DOHH2 (cell line): ENCODE data around the gene COL1A1.

ENCODE experiments used
- H3F3A ChIP-seq: fragments of 200-600 bp; sonication (generic), shearing (Covaris generic); 2 replicates; pipeline ENCODE4 v1.6.0; 2016; ENCODE audit warnings: antibody characterized with exemption, mild to moderate bottlenecking; ENCODE audit not compliant: control insufficient read depth, insufficient read depth
- H3K27ac ChIP-seq: fragments of 200-600 bp; sonication (generic); 2 replicates; pipeline ENCODE4 v1.5.1; 2014; ENCODE audit warnings: low read depth, mild to moderate bottlenecking, low read length, moderate library complexity
- H3K27me3 ChIP-seq: fragments of 200-600 bp; sonication (generic); 2 replicates; pipeline ENCODE4 v1.6.1; 2014; ENCODE audit warnings: mild to moderate bottlenecking, low read length, mixed read lengths; ENCODE audit not compliant: control insufficient read depth
- H3K36me3 ChIP-seq: fragments of 200-600 bp; sonication (generic); 2 replicates; pipeline ENCODE4 v1.6.1; 2014; ENCODE audit warnings: mild to moderate bottlenecking, low read length, moderate library complexity, mixed read lengths; ENCODE audit not compliant: control insufficient read depth
- H3K4me1 ChIP-seq: fragments of 200-600 bp; sonication (generic); 2 replicates; pipeline ENCODE4 v1.6.1; 2014; ENCODE audit warnings: mild to moderate bottlenecking, low read length, mixed read lengths; ENCODE audit not compliant: control insufficient read depth
- H3K4me2 ChIP-seq: fragments of 200-600 bp; sonication (generic); 2 replicates; pipeline ENCODE4 v1.6.0; 2014; ENCODE audit warnings: mild to moderate bottlenecking, low read length, moderate library complexity
- H3K4me3 ChIP-seq: fragments of 200-600 bp; sonication (generic); 2 replicates; pipeline ENCODE4 v1.5.1; 2014; ENCODE audit warnings: mild to moderate bottlenecking, low read length, mixed read lengths
- H3K79me2 ChIP-seq: fragments of 200-600 bp; sonication (generic); 2 replicates; pipeline ENCODE4 v1.6.1; 2014; ENCODE audit warnings: mild to moderate bottlenecking, low read length, mixed read lengths; ENCODE audit not compliant: control insufficient read depth
- H3K9me2 ChIP-seq: fragments of 200-600 bp; sonication (generic); replicated peaks from 2 replicates; pipeline ENCODE4 v1.6.1; 2014; ENCODE audit warnings: mild to moderate bottlenecking, low read length, mixed read lengths; ENCODE audit not compliant: control insufficient read depth
- H3K9me3 ChIP-seq: fragments of 200-600 bp; sonication (generic); 2 replicates; pipeline ENCODE4 v1.6.1; 2014; ENCODE audit warnings: antibody characterized with exemption, low read length, mixed read lengths; ENCODE audit not compliant: control insufficient read depth, insufficient read depth
- H4K20me1 ChIP-seq: fragments of 200-600 bp; sonication (generic); 2 replicates; pipeline ENCODE4 v1.6.0; 2014; ENCODE audit warnings: low read depth, mild to moderate bottlenecking, antibody characterized with exemption, low read length, moderate library complexity; ENCODE audit not compliant: control insufficient read depth, insufficient read depth
- CTCF ChIP-seq: fragments of 200-600 bp; sonication (generic); IDR thresholded peaks from one replicate; pipeline ENCODE4 v1.5.1; 2014; ENCODE audit warnings: antibody characterized with exemption, mild to moderate bottlenecking, low read depth, low read length; ENCODE audit not compliant: poor library complexity, severe bottlenecking
- EZH2phosphoT487 ChIP-seq: fragments of 200-600 bp; sonication (generic); IDR thresholded peaks from 2 replicates; pipeline ENCODE4 v1.6.1; 2017; ENCODE audit warnings: borderline replicate concordance, mild to moderate bottlenecking, antibody characterized with exemption, low read length, moderate library complexity, mixed read lengths

COL1A1 gene

GRCh38 chr17:50167371-50167770, 34.1 kb downstream of the COL1A1 start:
- no peak overlapping the region for H3K4me2 ChIP-seq
- TF ChIP-seq EZH2phosphoT487 (no peak), CTCF (no peak)
- no peaks in the 10 kb centered on the region for H3F3A ChIP-seq
- no peaks in the 10 kb centered on the region for H3K79me2 ChIP-seq
- H3K4me3 ChIP-seq: no peak overlapping the region
- no peak overlapping the region for H3K27ac ChIP-seq
- no peaks in the 10 kb centered on the region for H3K36me3 ChIP-seq
- H3K27me3 ChIP-seq: peaks cover 32% of the 10 kb centered on the region
- H3K4me1 ChIP-seq: peaks cover 14% of the 10 kb centered on the region
- H3K9me3 ChIP-seq: no peaks in the 10 kb centered on the region
- no peaks in the 10 kb centered on the region for H4K20me1 ChIP-seq
- no peaks in the 10 kb centered on the region for H3K9me2 ChIP-seq

GRCh38 chr17:50166518-50167181, 34.8 kb downstream of the COL1A1 start:
- peaks cover 19% of the 10 kb centered on the region for H3K4me1 ChIP-seq
- no peak overlapping the region for H3K27ac ChIP-seq
- TF ChIP-seq EZH2phosphoT487 (no peak), CTCF (no peak)
- H3K9me3 ChIP-seq: no peaks in the 10 kb centered on the region
- no peak overlapping the region for H3K4me2 ChIP-seq
- H3K36me3 ChIP-seq: no peaks in the 10 kb centered on the region
- H3K79me2 ChIP-seq: no peaks in the 10 kb centered on the region
- H3K27me3 ChIP-seq: peaks cover 32% of the 10 kb centered on the region
- no peak overlapping the region for H3K4me3 ChIP-seq
- H3K9me2 ChIP-seq: no peaks in the 10 kb centered on the region
- H3F3A ChIP-seq: no peaks in the 10 kb centered on the region
- no peaks in the 10 kb centered on the region for H4K20me1 ChIP-seq

GRCh38 chr17:50165867-50166517, 35.4 kb downstream of the COL1A1 start, which contains the start of gene SGCA:
Gene SGCA (plus strand): TSS chr17:50166005. CDS start chr17:50166041, 36 bp downstream.
- H3F3A ChIP-seq: no peaks in the 10 kb centered on the region
- H3K36me3 ChIP-seq: no peaks in the 10 kb centered on the region
- no peak within 1 kb of the TSS for H3K4me3 ChIP-seq
- H3K79me2 ChIP-seq: no peaks in the 10 kb centered on the region
- H3K9me2 ChIP-seq: no peaks in the 10 kb centered on the region
- no peaks in the 10 kb centered on the region for H3K9me3 ChIP-seq
- H3K27ac ChIP-seq: no peak within 1 kb of the TSS
- H3K27me3 ChIP-seq: peaks cover 31% of the 10 kb centered on the region
- H4K20me1 ChIP-seq: no peaks in the 10 kb centered on the region
- no peak within 1 kb of the TSS for H3K4me2 ChIP-seq
- TF ChIP-seq CTCF (no peak), EZH2phosphoT487 (no peak)
- peaks cover 24% of the 10 kb centered on the region for H3K4me1 ChIP-seq
